OCI-LY7 (cell line): ENCODE results near the gene COQ5. TPM values are rescaled to one million over a fixed set of nuclear protein-coding genes. Genes with fewer than 3 reads are reported as not detected.

Experiments
- BruUV-seq: library from RNA; stranded (reverse); fragments of 400-500 nt; replicated peaks from 2 replicates; lab custom pipeline; 2021; lab: Mats Ljungman, UMichigan
- CTCF ChIA-PET: fragments of 300-600 bp; sonication (Branson Sonifier 250); formaldehyde crosslinking; loops from one replicate; lab custom pipeline; 2022; ENCODE audit warnings: antibody characterized with exemption; ENCODE audit not compliant: unreplicated experiment; lab: Charles Lee
- POLR2A ChIA-PET: fragments of 300-600 bp; sonication (Branson Sonifier 250); formaldehyde crosslinking; loops from one replicate; lab custom pipeline; 2022; ENCODE audit warnings: antibody characterized with exemption; lab: Charles Lee
- DNase-seq: peaks from one replicate; pipeline ENCODE4 v3.0.0-alpha.2; 2015; ENCODE audit warnings: low spot score
- H2AFZ ChIP-seq: fragments of 200-600 bp; sonication (generic), shearing (Covaris generic); 2 replicates; pipeline ENCODE4 v1.6.1; 2014; ENCODE audit warnings: mild to moderate bottlenecking, antibody characterized with exemption, low read length, moderate library complexity
- H3K27ac ChIP-seq: fragments of 200-600 bp; sonication (generic); 2 replicates; pipeline ENCODE4 v1.5.1; 2014; ENCODE audit warnings: mixed run types, low read depth, mild to moderate bottlenecking, moderate library complexity, low read length, inconsistent platforms; ENCODE audit not compliant: poor library complexity, severe bottlenecking
- H3K36me3 ChIP-seq: fragments of 200-600 bp; sonication (generic); 2 replicates; pipeline ENCODE4 v1.6.1; 2014; ENCODE audit warnings: mild to moderate bottlenecking, antibody characterized with exemption, low read length, moderate library complexity, mixed read lengths; ENCODE audit not compliant: insufficient read depth
- H3K4me1 ChIP-seq: fragments of 200-600 bp; sonication (generic); 2 replicates; pipeline ENCODE4 v1.5.1; 2014; ENCODE audit warnings: mild to moderate bottlenecking, low read length; ENCODE audit not compliant: insufficient read depth, poor library complexity, severe bottlenecking
- H3K4me2 ChIP-seq: fragments of 200-600 bp; sonication (generic); 2 replicates; pipeline ENCODE4 v1.6.1; 2014; ENCODE audit warnings: mild to moderate bottlenecking, low read length
- H3K4me3 ChIP-seq: fragments of 200-600 bp; sonication (generic); 2 replicates; pipeline ENCODE4 v1.5.1; 2014; ENCODE audit warnings: mild to moderate bottlenecking, low read depth, low read length; ENCODE audit not compliant: poor library complexity, severe bottlenecking
- H3K79me2 ChIP-seq: fragments of 200-600 bp; sonication (generic); 2 replicates; pipeline ENCODE4 v1.6.1; 2016; ENCODE audit warnings: low read depth, mild to moderate bottlenecking, low read length, moderate library complexity, mixed read lengths; ENCODE audit not compliant: insufficient read depth
- H3K9me2 ChIP-seq: fragments of 200-600 bp; sonication (generic); 2 replicates; pipeline ENCODE4 v1.6.1; 2016; ENCODE audit warnings: mild to moderate bottlenecking, low read length, mixed read lengths; ENCODE audit not compliant: insufficient read depth
- H3K9me3 ChIP-seq: fragments of 200-600 bp; sonication (generic); 2 replicates; pipeline ENCODE4 v1.6.1; 2014; ENCODE audit warnings: mild to moderate bottlenecking, mixed run types, low read length, mixed read lengths
- H4K20me1 ChIP-seq: fragments of 200-600 bp; sonication (generic); 2 replicates; pipeline ENCODE4 v1.6.1; 2014; ENCODE audit warnings: mild to moderate bottlenecking, antibody characterized with exemption, low read length, moderate library complexity, mixed read lengths; ENCODE audit not compliant: insufficient read depth
- EZH2phosphoT487 ChIP-seq: fragments of 200-600 bp; sonication (generic); IDR thresholded peaks from 2 replicates; pipeline ENCODE4 v1.6.1; 2018; ENCODE audit warnings: low read depth, borderline replicate concordance, mild to moderate bottlenecking, mixed run types, antibody characterized with exemption, low read length, moderate library complexity, mixed read lengths
- intact Hi-C: fragments of 100-400 bp; cut with micrococcal nuclease; formaldehyde crosslinking; loops from one replicate; pipeline ENCODE4 v1.10.0; 2022; ENCODE audit not compliant: unreplicated experiment
- total RNA-seq, 2 experiments: library from RNA; depleted of rRNA in 1 of 2; stranded (reverse); fragments of >200 nt in 1 of 2; shearing (Covaris generic) in 1 of 2; gene quantifications; 2 replicates each; pipeline ENCODE4 v1.2.3, GENCODE V29; 2014 to 2022
- TF ChIP-seq, protein P1 (sequence below): fragments of 200-600 bp; sonication (generic); conservative IDR thresholded peaks from 2 replicates; pipeline ENCODE4 v1.5.1; 2014; ENCODE audit warnings: mild to moderate bottlenecking, antibody characterized with exemption, low read length, moderate library complexity, mixed read lengths

Gene COQ5
- total RNA-seq, 2 experiments from 2014 or later = 40.9 to 49.5 TPM

DNA sequence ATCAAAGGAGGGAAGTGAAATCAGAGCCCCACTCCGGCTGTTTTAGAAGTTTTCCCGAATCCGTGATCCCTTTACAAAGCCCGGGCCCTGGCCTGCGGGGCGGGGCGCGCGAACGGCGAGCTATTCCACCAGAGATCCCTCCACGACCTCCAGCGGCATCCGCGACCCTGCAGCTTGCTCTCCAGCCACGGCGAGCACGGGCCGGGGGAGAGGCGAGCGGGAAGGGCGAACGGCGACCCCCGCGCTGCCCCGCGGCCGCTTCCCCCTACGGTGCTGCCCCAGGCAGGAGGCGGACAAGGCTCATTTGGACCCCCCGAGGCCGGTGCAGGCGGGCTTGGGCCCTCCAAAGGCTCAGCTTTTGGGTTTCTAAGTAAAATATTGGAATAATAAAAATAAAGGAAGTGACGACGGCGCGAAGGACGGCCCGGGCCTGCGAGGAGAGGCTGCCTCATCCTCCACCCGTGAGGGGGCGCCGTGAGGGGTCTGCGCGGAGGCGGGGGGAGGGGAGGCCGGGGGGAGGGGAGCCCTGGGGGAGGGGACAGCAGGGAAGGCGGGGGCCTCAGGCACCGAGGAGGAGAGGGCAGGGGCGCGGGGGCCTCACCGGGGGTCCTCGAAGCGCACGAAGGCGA lies 60.0 kb downstream of the COQ5 start:
- no peak for DNase-seq
- Histone ChIP-seq H3K36me3 (peaks cover 49% of the 10 kb centered on the region), H4K20me1 (peaks cover 26% of the 10 kb centered on the region), H3K9me2 (no peaks in the 10 kb centered on the region), H3K27ac (peak overlapping the region; percentile 69), H3K9me3 (no peaks in the 10 kb centered on the region), H3K4me1 (peaks cover 46% of the 10 kb centered on the region), H2AFZ (no peak overlapping the region), H3K4me3 (peak overlapping the region; percentile 98), H3K4me2 (peak overlapping the region; percentile 100), H3K79me2 (peaks cover 54% of the 10 kb centered on the region)
- TF ChIP-seq, protein P1, sequence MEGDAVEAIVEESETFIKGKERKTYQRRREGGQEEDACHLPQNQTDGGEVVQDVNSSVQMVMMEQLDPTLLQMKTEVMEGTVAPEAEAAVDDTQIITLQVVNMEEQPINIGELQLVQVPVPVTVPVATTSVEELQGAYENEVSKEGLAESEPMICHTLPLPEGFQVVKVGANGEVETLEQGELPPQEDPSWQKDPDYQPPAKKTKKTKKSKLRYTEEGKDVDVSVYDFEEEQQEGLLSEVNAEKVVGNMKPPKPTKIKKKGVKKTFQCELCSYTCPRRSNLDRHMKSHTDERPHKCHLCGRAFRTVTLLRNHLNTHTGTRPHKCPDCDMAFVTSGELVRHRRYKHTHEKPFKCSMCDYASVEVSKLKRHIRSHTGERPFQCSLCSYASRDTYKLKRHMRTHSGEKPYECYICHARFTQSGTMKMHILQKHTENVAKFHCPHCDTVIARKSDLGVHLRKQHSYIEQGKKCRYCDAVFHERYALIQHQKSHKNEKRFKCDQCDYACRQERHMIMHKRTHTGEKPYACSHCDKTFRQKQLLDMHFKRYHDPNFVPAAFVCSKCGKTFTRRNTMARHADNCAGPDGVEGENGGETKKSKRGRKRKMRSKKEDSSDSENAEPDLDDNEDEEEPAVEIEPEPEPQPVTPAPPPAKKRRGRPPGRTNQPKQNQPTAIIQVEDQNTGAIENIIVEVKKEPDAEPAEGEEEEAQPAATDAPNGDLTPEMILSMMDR = peak; percentile 34
- TF ChIP-seq EZH2phosphoT487 = no peak
- CTCF ChIA-PET = interaction anchor here (0.6 kb wide), 1 partner anchor 211 kb away, joined by 3 read pairs; no protein-coding TSS in a partner anchor
- no TSS peak for BruUV-seq
- intact Hi-C loops = loop anchor here (1.0 kb wide), 1 partner anchor 27 kb away; the partner anchor contains the start of gene DYNLL1
- POLR2A ChIA-PET = interaction anchor here (0.6 to 1.0 kb wide), 7 partner anchors 13 to 214 kb away, joined by 3 to 5 read pairs (median 4); partner anchors contain the start of gene RNF10

DNA sequence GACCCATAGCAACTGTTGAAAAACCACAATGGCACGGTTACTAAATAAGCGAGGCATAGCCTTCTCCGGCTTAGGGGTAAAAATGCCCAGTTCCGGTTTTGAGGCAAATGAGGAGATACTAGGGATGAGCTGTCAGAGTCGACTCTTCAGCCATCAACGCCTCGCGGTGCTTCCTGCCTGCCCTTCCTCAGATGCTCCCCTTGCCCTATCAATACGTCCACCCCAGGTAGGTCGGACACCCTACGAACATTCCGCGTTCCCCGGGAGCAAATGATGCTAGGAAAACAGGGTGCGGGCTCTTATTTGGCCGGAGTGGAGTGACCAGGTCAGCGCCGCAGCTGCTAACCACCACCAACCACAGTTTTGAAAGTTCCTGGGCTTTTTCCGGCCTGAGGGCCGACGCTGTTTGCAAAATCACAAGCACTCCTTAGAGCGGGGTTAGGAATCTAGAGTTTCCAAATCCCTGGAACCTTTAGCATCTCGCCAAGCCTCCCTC lies 60.6 kb downstream of the COQ5 start:
- TF ChIP-seq, protein P1 = no peak
- no peak for TF ChIP-seq EZH2phosphoT487
- no peak overlapping the region for H2AFZ ChIP-seq
- H3K9me3 ChIP-seq = no peaks in the 10 kb centered on the region
- no peaks in the 10 kb centered on the region for H3K9me2 ChIP-seq
- peak overlapping the region; percentile 69 for H3K27ac ChIP-seq
- peak overlapping the region; percentile 98 for H3K4me3 ChIP-seq
- intact Hi-C loops = no loop called here
- peaks cover 46% of the 10 kb centered on the region for H3K4me1 ChIP-seq
- peaks cover 59% of the 10 kb centered on the region for H3K79me2 ChIP-seq
- H3K4me2 ChIP-seq = peak overlapping the region; percentile 100
- ChIA-PET POLR2A (interaction anchor here (0.7 to 1.7 kb wide), 7 partner anchors 10 to 213 kb away, joined by 3 to 5 read pairs (median 4); partner anchors contain the start of gene RNF10), CTCF (no interaction called here)
- H4K20me1 ChIP-seq = peaks cover 26% of the 10 kb centered on the region
- peak; percentile 46 for DNase-seq
- H3K36me3 ChIP-seq = peaks cover 55% of the 10 kb centered on the region
- TSS peak; percentile 46 for BruUV-seq
